Testis (tissue), 3 donors: ENCODE data around the gene SLC4A9. TPM values are rescaled to one million over a fixed set of nuclear protein-coding genes. Genes with fewer than 3 reads are reported as not detected.

Experiments used
- DNase-seq: peaks from one replicate; pipeline ENCODE4 v3.0.0-alpha.2; 2019
- H3K27ac ChIP-seq, 2 donors: fragments of 200-600 bp; sonication (generic); one replicate each; pipeline ENCODE4 v1.5.1; 2019
- H3K27me3 ChIP-seq: fragments of 200-600 bp; sonication (generic); one replicate; pipeline ENCODE4 v1.5.1; 2019
- H3K36me3 ChIP-seq: fragments of 200-600 bp; sonication (generic); one replicate; pipeline ENCODE4 v1.5.1; 2017; ENCODE audit warnings: low read depth; ENCODE audit errors: missing control alignments
- H3K4me1 ChIP-seq: fragments of 200-600 bp; sonication (generic); one replicate; pipeline ENCODE4 v1.5.1; 2019
- H3K4me3 ChIP-seq, 2 donors: fragments of 200-600 bp; sonication (generic); one replicate each; pipeline ENCODE4 v1.5.1; 2017 to 2019
- H3K9me3 ChIP-seq: fragments of 200-600 bp; sonication (generic); one replicate; pipeline ENCODE4 v1.5.1; 2017
- CTCF ChIP-seq, 3 experiments: fragments of 450-650 bp in 2 of 3; fragments of 200-600 bp in 1 of 3; sonication (generic) in 1 of 3; IDR thresholded peaks; one replicate each; pipeline ENCODE4 v1.5.1; 2016 to 2019; ENCODE audit warnings: antibody characterized with exemption in 3 of 3, mild to moderate bottlenecking in 2 of 3, moderate library complexity in 1 of 3
- POLR2A ChIP-seq: fragments of 450-650 bp; IDR thresholded peaks from one replicate; pipeline ENCODE4 v1.6.1; 2017; ENCODE audit warnings: antibody characterized with exemption, mild to moderate bottlenecking, moderate library complexity
- WGBS, 2 donors: methylation state at CpG; one replicate each; pipeline ENCODE4 v1.1.5; 2018; 5-methylcytosine and 5-hydroxymethylcytosine counted together
- intact Hi-C: fragments of 100-400 bp; cut with DNase I; formaldehyde crosslinking; loops from one replicate; pipeline ENCODE4 v1.15.1; 2023; ENCODE audit warnings: low total_unique reads
- polyA plus RNA-seq: library from polyadenylated mRNA; stranded (reverse); fragments of 350-450 nt; fragmentation: Illumina TruSeq; extraction: RNeasy Lipid Tissue Mini Kit (QIAGEN cat#74804); gene quantifications from one replicate; pipeline ENCODE4 v1.2.3, GENCODE V29; 2014; ENCODE audit warnings: low read depth, low replicate concordance; ENCODE audit not compliant: insufficient read depth
- total RNA-seq, 2 donors: library from RNA; depleted of rRNA; stranded (reverse); fragments of >200 nt; gene quantifications; one replicate each; pipeline ENCODE4 v1.2.3, GENCODE V29; 2016

The SLC4A9 gene
- total and polyA plus RNA-seq, 3 donors from 2014 or later: 0.81 to 1.2 (median 1.2) TPM

DNA sequence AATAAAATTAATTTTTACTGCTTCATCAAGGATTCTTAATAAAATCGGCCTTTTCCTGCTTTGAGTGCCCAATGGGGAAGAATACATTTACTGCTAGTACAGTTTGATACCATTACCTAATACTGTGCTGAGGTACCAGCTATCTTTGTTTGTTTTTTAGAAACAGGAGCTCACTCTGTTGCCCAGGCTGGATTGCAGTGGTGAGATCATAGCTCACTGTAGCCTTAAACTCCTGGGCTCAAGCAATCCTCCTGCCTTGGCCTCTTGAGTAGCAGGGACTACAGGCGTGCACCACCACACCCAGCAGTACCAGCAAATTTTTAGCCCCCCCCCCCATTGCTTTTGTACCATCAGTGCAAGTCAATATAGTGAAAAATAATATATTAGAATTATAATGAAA lies 28.1 kb downstream of the SLC4A9 start:
- Histone ChIP-seq H3K9me3 (no peaks in the 10 kb centered on the region), H3K27me3 (no peaks in the 10 kb centered on the region), H3K36me3 (no peaks in the 10 kb centered on the region), H3K4me3 (no peak overlapping the region), H3K27ac (no peak overlapping the region), H3K4me1 (no peaks in the 10 kb centered on the region)
- WGBS, 2 donors: 85 to 86% methylated on average over 2 of the region's 2 CpGs
- intact Hi-C loops: no loop called here
- no peak for DNase-seq
- TF ChIP-seq POLR2A: no peak
- TF ChIP-seq CTCF (IDR thresholded peaks at IDR 0.05): no peak

DNA sequence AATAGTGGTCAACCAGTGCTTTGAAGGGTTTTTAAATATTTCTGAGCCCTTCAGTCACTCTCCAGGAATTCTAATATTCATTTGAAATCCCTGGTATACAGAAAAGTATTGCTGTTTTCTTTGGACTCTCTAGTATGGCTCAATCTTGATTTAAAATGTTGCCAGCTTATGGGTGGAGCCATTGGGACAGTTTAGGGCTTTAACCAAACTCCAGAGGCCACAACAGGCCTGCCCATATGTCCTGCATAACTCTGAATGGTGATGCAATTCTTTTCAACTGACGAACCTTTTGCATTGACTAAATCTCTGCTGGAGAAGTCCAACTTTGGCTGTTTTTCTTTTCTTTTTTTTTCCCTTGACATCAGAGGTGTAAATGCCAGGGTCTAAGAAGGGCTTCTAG lies 31.3 kb downstream of the SLC4A9 start:
- no peaks in the 10 kb centered on the region for H3K4me1 ChIP-seq
- TF ChIP-seq POLR2A (no peak), CTCF (IDR thresholded peaks at IDR 0.05) (no peak)
- intact Hi-C loops: no loop called here
- WGBS, 2 donors: 97 to 100% methylated on average over 1 of the region's 1 CpG
- no peaks in the 10 kb centered on the region for H3K36me3 ChIP-seq
- H3K27ac ChIP-seq: no peak overlapping the region
- DNase-seq: no peak
- H3K9me3 ChIP-seq: no peaks in the 10 kb centered on the region
- H3K4me3 ChIP-seq: no peak overlapping the region
- no peaks in the 10 kb centered on the region for H3K27me3 ChIP-seq

DNA sequence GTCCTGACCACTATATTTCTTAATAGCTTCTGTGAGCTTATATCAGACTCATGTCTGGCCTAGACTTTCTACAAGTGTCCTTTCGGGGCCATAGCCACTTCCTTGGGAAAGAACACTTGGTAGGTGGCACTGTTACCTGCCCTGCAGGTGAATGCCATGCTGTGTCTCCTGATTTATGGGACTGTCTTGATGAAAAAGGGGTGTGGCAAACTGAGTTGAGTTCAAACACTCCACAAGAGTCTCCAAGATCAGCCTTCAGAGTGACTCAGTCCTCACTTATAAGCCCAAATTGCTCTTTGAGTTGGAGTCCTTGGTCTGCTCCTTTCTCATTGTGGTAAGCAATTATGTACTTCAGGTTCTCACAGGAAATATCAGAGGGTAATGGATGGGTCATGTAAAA lies 31.7 kb downstream of the SLC4A9 start:
- H3K4me3 ChIP-seq: no peak overlapping the region
- H3K9me3 ChIP-seq: no peaks in the 10 kb centered on the region
- DNase-seq: no peak
- WGBS, 2 donors: 88 to 92% methylated on average over 1 of the region's 1 CpG
- H3K4me1 ChIP-seq: no peaks in the 10 kb centered on the region
- H3K27ac ChIP-seq: no peak overlapping the region
- intact Hi-C loops: no loop called here
- TF ChIP-seq CTCF (IDR thresholded peaks at IDR 0.05) (no peak), POLR2A (no peak)
- no peaks in the 10 kb centered on the region for H3K36me3 ChIP-seq
- H3K27me3 ChIP-seq: no peaks in the 10 kb centered on the region

GRCh38 chr5:140393738-140394137 lies 33.7 kb downstream of the SLC4A9 start:
- intact Hi-C loops: no loop called here
- H3K4me3 ChIP-seq: no peak overlapping the region
- no peaks in the 10 kb centered on the region for H3K36me3 ChIP-seq
- TF ChIP-seq POLR2A (no peak), CTCF (IDR thresholded peaks at IDR 0.05) (no peak)
- no peaks in the 10 kb centered on the region for H3K4me1 ChIP-seq
- H3K9me3 ChIP-seq: no peaks in the 10 kb centered on the region
- no peak for DNase-seq
- H3K27ac ChIP-seq: no peak overlapping the region
- H3K27me3 ChIP-seq: no peaks in the 10 kb centered on the region
- 95 to 98% methylated on average over 2 of the region's 2 CpGs for WGBS, 2 donors

DNA sequence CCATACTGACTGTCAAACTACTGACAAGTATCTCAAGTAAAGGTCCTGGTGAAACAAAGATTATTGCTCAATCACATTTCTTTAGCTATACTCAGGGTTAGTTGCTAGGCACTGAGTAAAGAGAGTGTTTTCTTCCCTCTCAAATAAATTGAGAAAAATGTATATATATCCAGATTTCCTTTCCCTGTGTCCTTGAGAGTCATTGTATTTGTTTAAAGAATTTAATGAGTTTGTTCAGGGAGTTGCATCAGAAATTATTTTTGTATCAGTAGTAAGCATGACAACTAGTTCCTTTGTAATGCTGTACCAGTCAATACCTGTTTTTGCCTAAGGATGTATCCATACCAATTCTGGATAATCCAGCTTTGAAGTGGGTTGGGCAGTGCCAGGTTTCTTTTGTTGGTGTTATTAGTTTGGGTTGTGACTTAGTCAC lies 38.4 kb downstream of the SLC4A9 start:
- TF ChIP-seq POLR2A (no peak), CTCF (IDR thresholded peaks at IDR 0.05) (no peak)
- DNase-seq: no peak
- intact Hi-C loops: no loop called here
- peaks cover 9% of the 10 kb centered on the region for H3K4me1 ChIP-seq
- no peaks in the 10 kb centered on the region for H3K27me3 ChIP-seq
- no peak overlapping the region for H3K4me3 ChIP-seq
- H3K27ac ChIP-seq: no peak overlapping the region
- no peaks in the 10 kb centered on the region for H3K36me3 ChIP-seq
- no peaks in the 10 kb centered on the region for H3K9me3 ChIP-seq
